ENCODE results near the gene SIX2. TPM values are rescaled to one million over a fixed set of nuclear protein-coding genes. Genes with fewer than 3 reads are reported as not detected.

The SIX2 gene
- total RNA-seq, 1 donor from 2014 or later = 22.2 TPM

DNA sequence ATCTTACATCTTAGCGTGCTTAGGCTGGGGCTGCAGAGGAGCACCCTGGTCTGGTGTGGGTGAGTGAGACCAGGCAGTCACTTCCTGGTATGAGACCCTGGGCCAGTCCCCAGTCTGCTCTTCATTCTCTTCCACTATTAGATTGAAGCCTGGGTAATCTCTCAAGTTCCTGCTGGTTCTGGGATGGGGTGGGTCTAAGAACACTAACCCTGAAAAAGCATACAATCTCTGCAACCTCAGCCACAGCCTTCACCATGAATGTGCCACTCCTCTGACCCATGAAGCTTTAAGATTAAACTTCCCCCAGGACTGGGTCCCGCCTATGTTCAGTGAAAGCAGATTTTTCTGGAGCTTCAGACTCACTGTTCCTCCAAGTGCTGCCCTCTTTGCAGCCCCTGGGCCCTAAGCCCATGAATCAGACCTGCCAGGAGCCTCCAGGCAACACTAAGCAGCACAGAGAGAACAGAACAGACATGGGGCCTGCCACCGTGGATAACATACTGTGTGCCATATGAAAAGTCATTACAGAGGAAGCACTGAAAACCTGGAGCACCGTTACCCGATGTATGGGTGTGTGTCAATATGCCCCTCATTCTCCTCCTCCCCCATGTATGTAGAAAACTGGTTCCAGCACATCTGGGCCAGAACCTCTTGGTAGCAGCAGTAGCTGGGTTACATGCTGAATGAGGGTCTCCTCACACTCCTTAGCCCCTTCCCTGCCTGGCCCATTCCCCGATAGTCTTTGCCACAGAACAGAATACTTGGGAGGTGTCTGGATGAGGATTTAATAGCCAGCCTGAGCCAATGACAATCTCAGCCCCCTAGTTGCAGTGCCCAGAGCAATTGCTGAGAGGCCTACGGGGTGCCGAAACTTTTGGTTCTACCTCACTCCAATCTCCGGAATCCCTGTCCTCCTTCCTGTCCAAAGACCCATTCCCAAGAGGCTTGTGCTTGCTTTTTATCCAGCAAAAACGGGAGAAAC is 2.7 kb upstream of the SIX2 start:
- Histone ChIP-seq H3K36me3 (no peaks in the 10 kb centered on the region), H3K4me1 (peaks cover 14 to 28% of the 10 kb centered on the region in 2 donors), H3K9me3 (no peaks in the 10 kb centered on the region), H3K27ac (no peak overlapping the region), H3K27me3 (no peaks in the 10 kb centered on the region), H3K4me3 (no peak overlapping the region)
- no peak for DNase-seq (ENCODE audit: low spot score in 2 of 2)
- intact Hi-C loops (cut with DNase I) = loop anchor here (5.0 to 10.0 kb wide), 2 partner anchors 230 to 273 kb away; no protein-coding TSS in a partner anchor
- TF ChIP-seq CTCF (IDR thresholded peaks at IDR 0.05) = no peak

DNA sequence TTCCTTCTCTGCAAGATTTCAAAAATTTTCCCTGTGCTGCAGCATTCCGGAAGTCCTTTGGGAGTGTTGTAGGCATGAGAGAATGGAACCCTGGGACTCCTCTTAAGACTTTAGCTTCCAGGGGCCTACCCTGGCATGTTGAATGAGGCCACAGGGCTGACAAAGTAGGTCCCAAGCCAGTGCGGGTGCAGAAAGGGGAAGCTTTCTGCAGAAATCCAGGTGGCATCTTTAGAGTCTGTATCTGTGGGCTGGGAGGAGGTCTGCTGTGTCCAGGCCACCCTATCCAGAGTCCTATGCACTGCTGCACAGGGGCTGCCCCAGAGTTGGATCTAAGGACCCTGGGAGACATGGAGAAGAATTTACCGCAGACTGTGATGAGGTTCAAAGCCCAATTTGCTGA is 1.9 kb upstream of the SIX2 start:
- H3K27ac ChIP-seq = no peak overlapping the region
- H3K27me3 ChIP-seq = no peaks in the 10 kb centered on the region
- H3K36me3 ChIP-seq = no peaks in the 10 kb centered on the region
- peaks cover 14 to 30% of the 10 kb centered on the region in 2 donors for H3K4me1 ChIP-seq
- peak overlapping the region in 1 of 2 donors; percentile 75 for H3K4me3 ChIP-seq
- no peaks in the 10 kb centered on the region for H3K9me3 ChIP-seq
- no peak for DNase-seq (ENCODE audit: low spot score in 2 of 2)
- TF ChIP-seq CTCF (IDR thresholded peaks at IDR 0.05) = no peak
- intact Hi-C loops (cut with DNase I) = loop anchor here (5.0 to 10.0 kb wide), 2 partner anchors 231 to 274 kb away; no protein-coding TSS in a partner anchor

DNA sequence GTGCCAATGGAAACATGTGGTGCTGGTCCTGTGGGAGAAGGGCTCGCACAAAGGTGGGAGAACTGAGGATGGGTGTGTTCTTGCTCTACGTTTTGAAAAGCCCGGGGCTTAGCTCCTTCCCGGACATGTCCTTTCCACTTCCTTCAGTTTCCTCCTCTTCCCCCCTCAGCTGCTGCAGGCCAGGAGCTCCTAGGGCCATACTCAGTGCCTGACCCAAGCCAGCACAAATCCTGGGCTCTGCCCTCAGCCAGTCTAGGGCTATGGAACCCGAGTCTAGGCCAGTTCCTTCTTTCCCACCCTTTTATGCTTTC is 1.4 kb upstream of the SIX2 start:
- H3K4me3 ChIP-seq = peak overlapping the region; percentile 66 to 75
- peaks cover 14 to 30% of the 10 kb centered on the region in 2 donors for H3K4me1 ChIP-seq
- peak overlapping the region; percentile 91 to 96 for H3K27ac ChIP-seq
- no peak for DNase-seq (ENCODE audit: low spot score in 2 of 2)
- H3K9me3 ChIP-seq = no peaks in the 10 kb centered on the region
- no peaks in the 10 kb centered on the region for H3K36me3 ChIP-seq
- intact Hi-C loops (cut with DNase I) = loop anchor here (5.0 to 10.0 kb wide), 2 partner anchors 232 to 274 kb away; no protein-coding TSS in a partner anchor
- TF ChIP-seq CTCF (IDR thresholded peaks at IDR 0.05) = no peak
- H3K27me3 ChIP-seq = no peaks in the 10 kb centered on the region

GRCh38 chr2:45009928-45010701 is 863 bp upstream of the SIX2 start:
- DNase-seq (ENCODE audit: low spot score in 2 of 2) = peak in 1 of 2 donors; percentile 90
- H3K27me3 ChIP-seq = no peaks in the 10 kb centered on the region
- H3K4me3 ChIP-seq = peak overlapping the region; percentile 66 to 75
- TF ChIP-seq CTCF (IDR thresholded peaks at IDR 0.05) = no peak
- no peaks in the 10 kb centered on the region for H3K9me3 ChIP-seq
- H3K4me1 ChIP-seq = peaks cover 14 to 30% of the 10 kb centered on the region in 2 donors
- H3K27ac ChIP-seq = peak overlapping the region; percentile 91 to 96
- peaks cover 0 to 3% of the 10 kb centered on the region in 2 donors for H3K36me3 ChIP-seq
- intact Hi-C loops (cut with DNase I) = loop anchor here (1.0 to 10.0 kb wide), 5 partner anchors 163 to 843 kb away; partner anchors contain the start of gene PPM1B

GRCh38 chr2:45008296-45009129 is 739 bp downstream of the SIX2 start:
- TF ChIP-seq CTCF (IDR thresholded peaks at IDR 0.05) = peak in 1 of 3 experiments; percentile 8
- intact Hi-C loops (cut with DNase I) = loop anchor here (1.0 to 5.0 kb wide), 3 partner anchors 165 to 841 kb away; partner anchors contain the start of gene PPM1B
- Histone ChIP-seq H3K36me3 (peaks cover 0 to 8% of the 10 kb centered on the region in 2 donors), H3K27me3 (no peaks in the 10 kb centered on the region), H3K9me3 (no peaks in the 10 kb centered on the region), H3K4me1 (peaks cover 10 to 23% of the 10 kb centered on the region in 2 donors), H3K4me3 (peak overlapping the region; percentile 66 to 75), H3K27ac (peak overlapping the region; percentile 21 to 96)
- no peak for DNase-seq (ENCODE audit: low spot score in 2 of 2)
